ENCODE results near the gene ATP8B3.

Gene ATP8B3

DNA sequence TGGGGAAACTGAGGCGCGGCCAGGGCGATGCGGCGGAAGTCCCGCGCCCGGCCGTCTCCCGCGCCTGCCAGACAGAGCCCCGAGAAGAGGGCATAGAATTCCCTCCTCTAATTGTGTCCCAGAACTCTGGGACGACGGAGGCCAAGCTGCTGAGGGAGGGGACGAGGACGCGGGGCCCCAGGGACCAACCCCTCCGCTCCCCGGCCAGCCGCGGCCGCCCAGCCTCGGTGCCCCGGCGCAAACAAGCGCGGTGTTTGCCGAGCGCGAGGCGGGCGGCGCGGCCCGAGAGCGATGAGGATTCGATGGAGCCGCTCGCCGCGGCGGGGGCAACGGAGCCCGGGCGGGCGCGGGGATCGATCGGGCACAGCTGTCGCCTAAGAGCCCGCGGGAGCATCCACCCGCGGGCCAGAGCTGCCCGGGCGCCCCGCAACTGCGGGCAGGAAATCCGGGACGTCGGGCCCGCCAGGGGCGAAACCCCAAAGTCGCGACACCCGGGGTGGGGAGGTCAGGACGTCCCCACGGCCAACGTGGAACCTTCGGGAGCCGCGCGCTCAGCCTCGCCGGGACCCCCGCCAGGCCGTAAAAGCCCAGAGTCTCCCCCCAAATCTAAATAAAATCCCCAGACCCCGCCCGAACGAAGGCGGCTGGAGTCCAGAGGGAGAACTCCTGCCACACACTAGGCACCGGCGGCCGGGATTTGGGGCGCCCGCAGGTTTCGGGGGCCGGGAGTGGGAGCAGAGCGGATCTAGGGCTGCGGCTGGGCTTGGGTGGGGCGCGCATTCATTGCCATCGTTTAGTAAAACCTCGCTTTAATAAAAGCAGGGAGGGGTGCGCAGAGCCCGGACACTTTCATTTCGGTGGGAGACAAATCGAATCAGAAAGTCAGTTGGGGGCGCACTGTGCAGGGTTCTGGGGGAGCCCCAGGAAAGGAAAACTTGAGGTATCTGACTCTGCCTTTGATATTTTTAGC lies 62.4 kb downstream of the ATP8B3 start:
- H3K27me3 ChIP-seq (replicated peaks) = peaks cover 73% of the 10 kb centered on the region
- TF ChIP-seq, protein P1, sequence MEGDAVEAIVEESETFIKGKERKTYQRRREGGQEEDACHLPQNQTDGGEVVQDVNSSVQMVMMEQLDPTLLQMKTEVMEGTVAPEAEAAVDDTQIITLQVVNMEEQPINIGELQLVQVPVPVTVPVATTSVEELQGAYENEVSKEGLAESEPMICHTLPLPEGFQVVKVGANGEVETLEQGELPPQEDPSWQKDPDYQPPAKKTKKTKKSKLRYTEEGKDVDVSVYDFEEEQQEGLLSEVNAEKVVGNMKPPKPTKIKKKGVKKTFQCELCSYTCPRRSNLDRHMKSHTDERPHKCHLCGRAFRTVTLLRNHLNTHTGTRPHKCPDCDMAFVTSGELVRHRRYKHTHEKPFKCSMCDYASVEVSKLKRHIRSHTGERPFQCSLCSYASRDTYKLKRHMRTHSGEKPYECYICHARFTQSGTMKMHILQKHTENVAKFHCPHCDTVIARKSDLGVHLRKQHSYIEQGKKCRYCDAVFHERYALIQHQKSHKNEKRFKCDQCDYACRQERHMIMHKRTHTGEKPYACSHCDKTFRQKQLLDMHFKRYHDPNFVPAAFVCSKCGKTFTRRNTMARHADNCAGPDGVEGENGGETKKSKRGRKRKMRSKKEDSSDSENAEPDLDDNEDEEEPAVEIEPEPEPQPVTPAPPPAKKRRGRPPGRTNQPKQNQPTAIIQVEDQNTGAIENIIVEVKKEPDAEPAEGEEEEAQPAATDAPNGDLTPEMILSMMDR (IDR thresholded peaks at IDR 0.05; ENCODE audit: low read depth, low read length, missing control alignments) = no peak
- in situ Hi-C loops (cut with HindIII; ENCODE audit: low pct_ligation_motif_present, low sequenced_read_pairs) = no loop called here
- no peak for DNase-seq
- H3K36me3 ChIP-seq (replicated peaks) = no peaks in the 10 kb centered on the region
- H3K27ac ChIP-seq = no peak overlapping the region
- H3K4me3 ChIP-seq (ENCODE audit: low read depth, low read length) = no peak overlapping the region

DNA sequence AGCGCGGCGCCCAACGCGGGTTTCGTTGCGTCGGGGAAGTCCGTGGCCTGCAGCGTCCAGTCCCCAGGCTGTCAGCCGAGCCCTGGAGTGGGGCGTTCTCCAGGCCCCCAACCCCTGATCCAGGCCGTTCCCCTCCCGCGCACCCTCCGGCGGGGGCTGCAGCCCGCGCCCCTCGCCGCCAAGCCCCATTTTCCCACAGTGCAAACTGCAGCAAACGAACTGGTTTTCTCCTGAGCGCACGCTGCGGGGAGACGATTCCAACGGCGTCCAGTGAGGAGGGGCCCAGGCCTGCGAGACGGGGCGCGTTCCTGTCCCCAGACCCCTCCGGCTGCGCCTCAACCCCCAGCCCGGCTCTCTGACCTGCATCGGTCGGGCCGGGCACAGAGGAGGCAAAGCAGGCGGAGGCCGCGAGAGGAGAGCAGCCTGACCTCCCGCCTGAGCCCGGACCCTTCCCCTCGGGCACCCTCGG lies 63.2 kb downstream of the ATP8B3 start:
- no peak for DNase-seq
- no peaks in the 10 kb centered on the region for H3K36me3 ChIP-seq (replicated peaks)
- no peak overlapping the region for H3K27ac ChIP-seq
- TF ChIP-seq, protein P1 (IDR thresholded peaks at IDR 0.05; ENCODE audit: low read depth, low read length, missing control alignments) = no peak
- in situ Hi-C loops (cut with HindIII; ENCODE audit: low pct_ligation_motif_present, low sequenced_read_pairs) = no loop called here
- H3K27me3 ChIP-seq (replicated peaks) = peaks cover 72% of the 10 kb centered on the region
- H3K4me3 ChIP-seq (ENCODE audit: low read depth, low read length) = no peak overlapping the region

DNA sequence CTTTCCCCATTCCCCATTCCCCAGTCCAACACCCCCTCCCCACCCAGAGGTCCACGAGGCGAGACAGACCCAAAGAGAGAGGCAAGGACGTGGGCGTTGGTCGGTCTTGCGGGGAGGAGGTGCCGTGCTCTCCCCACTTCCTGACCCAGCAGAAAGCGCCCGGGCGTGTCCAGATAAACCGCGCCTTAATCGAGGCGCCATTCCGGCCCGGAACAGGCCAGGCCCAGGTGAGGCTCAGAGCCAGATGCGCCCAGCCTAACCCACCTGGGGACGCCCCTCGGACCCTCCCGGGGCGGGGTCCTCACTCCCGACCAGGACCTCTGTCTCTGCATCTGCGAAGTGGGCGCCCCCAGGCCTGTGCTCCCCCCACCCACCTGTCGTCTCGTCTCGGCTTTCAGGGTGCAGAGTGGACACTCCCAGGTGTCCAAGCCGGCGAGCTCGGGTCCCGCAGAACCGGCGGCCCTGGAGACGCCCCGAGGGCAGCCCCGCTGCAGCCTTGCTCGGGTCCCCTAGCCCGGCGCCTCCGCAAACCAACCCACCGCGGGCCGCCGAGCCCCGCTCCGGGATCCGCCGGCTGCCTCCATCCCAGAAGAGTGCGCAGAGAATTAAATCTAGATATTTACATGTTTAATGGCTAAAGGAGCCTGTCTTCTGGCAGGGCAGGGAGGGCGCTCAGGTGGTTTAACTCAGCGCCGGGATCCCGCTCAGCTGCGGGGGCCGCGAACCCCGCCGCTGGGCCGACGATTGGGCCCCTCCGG lies 63.8 kb downstream of the ATP8B3 start:
- no peak for DNase-seq
- Histone ChIP-seq H3K27ac (no peak overlapping the region), H3K4me3 (ENCODE audit: low read depth, low read length) (no peak overlapping the region), H3K36me3 (replicated peaks) (no peaks in the 10 kb centered on the region), H3K27me3 (replicated peaks) (peaks cover 70% of the 10 kb centered on the region)
- in situ Hi-C loops (cut with HindIII; ENCODE audit: low pct_ligation_motif_present, low sequenced_read_pairs) = no loop called here
- TF ChIP-seq, protein P1 (IDR thresholded peaks at IDR 0.05; ENCODE audit: low read depth, low read length, missing control alignments) = no peak

DNA sequence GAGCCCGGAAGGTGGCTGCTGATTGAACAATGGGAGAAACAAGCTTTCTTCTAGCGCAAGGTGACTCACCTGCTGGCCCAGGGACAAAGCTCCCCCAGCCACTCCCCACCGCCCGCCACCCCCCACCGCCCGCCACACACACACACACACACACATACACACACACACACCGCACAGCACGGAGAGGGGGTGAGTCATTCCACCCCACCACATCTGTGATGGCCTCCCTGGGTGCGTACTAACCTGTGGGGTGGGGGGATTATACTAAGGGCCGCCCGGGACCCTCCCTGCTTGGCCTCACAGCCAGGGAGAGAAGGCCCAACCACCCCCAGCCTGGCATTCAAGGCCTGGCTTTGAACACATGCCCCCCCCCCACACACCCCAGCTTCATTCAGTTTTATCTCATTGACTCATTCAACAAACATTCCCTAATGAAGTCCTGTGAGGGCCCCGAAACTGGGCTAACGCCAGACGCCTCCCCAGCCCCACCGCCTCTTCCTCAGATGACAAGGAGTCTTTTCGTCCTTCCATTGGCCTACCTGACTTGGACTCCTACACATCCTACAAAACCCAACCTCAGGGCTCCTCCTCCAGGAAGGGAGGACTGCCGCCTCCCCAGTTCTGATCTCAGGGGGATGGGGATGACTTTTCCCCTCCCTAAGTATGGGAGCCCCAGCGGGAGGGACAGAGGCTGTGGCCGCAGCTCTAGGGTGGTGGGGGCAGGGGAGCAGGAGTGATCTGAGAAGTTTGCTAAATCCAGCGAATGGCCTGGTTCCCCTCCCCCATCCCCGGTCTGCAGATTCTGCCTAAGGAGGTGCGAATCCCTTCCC lies 64.6 kb downstream of the ATP8B3 start:
- TF ChIP-seq, protein P1 (IDR thresholded peaks at IDR 0.05; ENCODE audit: low read depth, low read length, missing control alignments) = no peak
- in situ Hi-C loops (cut with HindIII; ENCODE audit: low pct_ligation_motif_present, low sequenced_read_pairs) = no loop called here
- Histone ChIP-seq H3K27ac (no peak overlapping the region), H3K4me3 (ENCODE audit: low read depth, low read length) (no peak overlapping the region), H3K27me3 (replicated peaks) (peaks cover 62% of the 10 kb centered on the region), H3K36me3 (replicated peaks) (no peaks in the 10 kb centered on the region)
- peak; percentile 77 for DNase-seq

DNA sequence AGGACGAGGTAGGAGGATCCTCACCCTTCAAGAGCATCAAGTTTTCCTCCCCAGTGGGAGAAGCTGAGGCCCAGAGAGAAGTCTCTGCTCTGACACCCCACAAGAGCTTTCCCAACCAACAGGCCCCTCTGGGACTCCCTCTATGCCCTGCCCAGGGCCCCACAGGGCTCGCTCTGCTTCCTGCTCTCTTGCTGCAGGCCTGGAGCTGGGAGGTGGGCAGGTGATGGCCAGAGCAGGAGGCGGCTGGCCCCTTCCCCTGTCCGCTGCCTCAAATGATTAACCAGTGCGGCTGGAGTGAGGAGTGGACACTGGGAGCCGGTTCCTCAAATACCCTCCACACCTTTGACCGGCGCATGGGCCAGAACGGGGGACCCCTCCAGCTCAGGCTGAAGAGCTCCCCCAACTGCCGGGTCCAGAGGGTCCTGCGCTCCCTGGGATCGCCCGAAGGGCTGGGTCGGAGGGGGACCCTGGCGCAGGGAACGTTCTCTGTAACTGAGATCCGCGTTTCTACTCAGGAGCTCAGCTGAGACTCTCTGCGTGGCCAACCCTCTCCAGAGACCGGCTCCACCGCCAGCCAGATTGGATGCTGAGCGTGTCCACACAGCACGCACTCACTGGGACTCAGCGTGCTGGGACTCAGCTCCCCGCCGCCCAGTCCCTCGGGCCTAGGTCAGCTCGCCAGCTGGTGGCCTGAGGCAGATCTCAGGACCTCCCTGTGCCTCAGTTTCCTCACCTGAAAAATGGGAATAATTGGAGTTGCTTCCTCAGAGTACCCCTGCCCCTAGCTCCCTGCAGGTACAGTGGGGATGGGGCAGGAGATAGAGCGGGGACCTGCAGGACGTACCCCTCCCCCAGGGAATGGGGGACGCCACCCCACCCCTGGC lies 65.4 kb downstream of the ATP8B3 start:
- TF ChIP-seq, protein P1 (IDR thresholded peaks at IDR 0.05; ENCODE audit: low read depth, low read length, missing control alignments) = no peak
- peak; percentile 9 for DNase-seq
- Histone ChIP-seq H3K36me3 (replicated peaks) (no peaks in the 10 kb centered on the region), H3K4me3 (ENCODE audit: low read depth, low read length) (no peak overlapping the region), H3K27ac (no peak overlapping the region), H3K27me3 (replicated peaks) (peaks cover 53% of the 10 kb centered on the region)
- in situ Hi-C loops (cut with HindIII; ENCODE audit: low pct_ligation_motif_present, low sequenced_read_pairs) = no loop called here

Data from brain microvascular endothelial cell (primary cell).